ENCODE data around the gene FARS2. TPM values are rescaled to one million over a fixed set of nuclear protein-coding genes. Genes with fewer than 3 reads are reported as not detected.

The FARS2 gene
- total RNA-seq, 3 donors from 2014 or later, result 12.0 to 29.6 (median 24.3) TPM

GRCh38 chr6:5524110-5524509, 262.8 kb downstream of the FARS2 start:
- H3K4me1 ChIP-seq, result no peaks in the 10 kb centered on the region
- TF ChIP-seq POLR2AphosphoS5 (IDR thresholded peaks at IDR 0.05), result no peak
- no peak for TF ChIP-seq POLR2A (IDR thresholded peaks at IDR 0.05)
- TF ChIP-seq CTCF (IDR thresholded peaks at IDR 0.05), result no peak
- DNase-seq (ENCODE audit: low spot score in 2 of 2), result no peak
- no peaks in the 10 kb centered on the region for H3K36me3 ChIP-seq
- H3K9me3 ChIP-seq, result no peaks in the 10 kb centered on the region
- intact Hi-C loops (cut with DNase I; ENCODE audit: low total_unique reads), result no loop called here
- no peak overlapping the region for H3K4me3 ChIP-seq
- H3K27ac ChIP-seq, result no peak overlapping the region
- H3K27me3 ChIP-seq, result no peaks in the 10 kb centered on the region

DNA sequence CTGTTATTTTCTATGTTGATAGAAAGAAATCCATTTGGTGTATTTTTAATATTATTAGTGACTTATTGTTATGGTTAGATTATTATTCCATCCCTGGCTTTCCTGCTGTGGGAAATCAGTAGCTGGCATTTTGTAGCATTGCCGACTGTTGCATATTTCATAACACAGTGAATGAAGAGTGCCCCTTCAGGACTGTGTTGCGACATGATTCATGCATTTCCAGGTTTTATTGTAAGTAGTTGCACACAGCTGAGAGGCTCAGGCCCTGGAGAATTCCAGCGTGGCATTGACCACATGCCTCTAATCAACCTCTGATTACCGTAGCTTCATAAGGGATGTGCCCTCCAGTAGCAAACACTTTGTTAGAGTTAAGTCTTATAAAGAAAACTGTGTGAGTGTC, 263.9 kb downstream of the FARS2 start:
- H3K9me3 ChIP-seq, result no peaks in the 10 kb centered on the region

DNA sequence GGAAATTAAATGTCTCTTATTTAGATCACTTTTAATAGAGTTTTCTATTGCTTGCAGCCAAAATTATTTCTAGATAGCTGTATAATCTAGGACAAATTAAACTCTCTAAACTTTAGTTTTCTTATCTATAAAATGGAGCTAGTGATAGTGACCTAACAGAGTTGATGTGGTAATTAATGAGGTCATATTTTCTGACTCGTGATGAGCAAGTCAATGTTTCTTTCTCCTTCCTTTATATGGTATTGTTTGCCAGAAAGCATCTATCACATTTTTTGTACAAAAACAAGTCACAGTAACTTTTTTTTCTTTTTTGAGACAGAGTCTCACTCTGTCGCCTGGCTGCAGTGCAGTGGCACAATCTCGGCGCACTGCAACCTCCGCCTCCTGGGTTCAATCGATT, 267.7 kb downstream of the FARS2 start:
- no peaks in the 10 kb centered on the region for H3K4me1 ChIP-seq
- intact Hi-C loops (cut with DNase I; ENCODE audit: low total_unique reads), result no loop called here

More for the DNA sequence above, 263.9 kb downstream of the FARS2 start:
- no peaks in the 10 kb centered on the region for H3K36me3 ChIP-seq
- no peak overlapping the region for H3K4me3 ChIP-seq
- no peak overlapping the region for H3K27ac ChIP-seq
- DNase-seq (ENCODE audit: low spot score in 2 of 2), result no peak
- H3K4me1 ChIP-seq, result no peaks in the 10 kb centered on the region
- H3K27me3 ChIP-seq, result no peaks in the 10 kb centered on the region
- no peak for TF ChIP-seq POLR2A (IDR thresholded peaks at IDR 0.05)
- TF ChIP-seq CTCF (IDR thresholded peaks at IDR 0.05), result no peak
- TF ChIP-seq POLR2AphosphoS5 (IDR thresholded peaks at IDR 0.05), result no peak
- intact Hi-C loops (cut with DNase I; ENCODE audit: low total_unique reads), result no loop called here

GRCh38 chr6:5529733-5530132, 268.4 kb downstream of the FARS2 start:
- TF ChIP-seq CTCF (IDR thresholded peaks at IDR 0.05) (no peak), POLR2AphosphoS5 (IDR thresholded peaks at IDR 0.05) (no peak), POLR2A (IDR thresholded peaks at IDR 0.05) (no peak)
- intact Hi-C loops (cut with DNase I; ENCODE audit: low total_unique reads), result no loop called here
- Histone ChIP-seq H3K4me1 (no peaks in the 10 kb centered on the region), H3K36me3 (peaks cover 6% of the 10 kb centered on the region), H3K27me3 (no peaks in the 10 kb centered on the region), H3K27ac (no peak overlapping the region), H3K4me3 (no peak overlapping the region), H3K9me3 (no peaks in the 10 kb centered on the region)
- DNase-seq (ENCODE audit: low spot score in 2 of 2), result no peak

More for the DNA sequence above, 267.7 kb downstream of the FARS2 start:
- peaks cover 1% of the 10 kb centered on the region for H3K36me3 ChIP-seq
- no peak for DNase-seq (ENCODE audit: low spot score in 2 of 2)
- no peak overlapping the region for H3K4me3 ChIP-seq
- TF ChIP-seq CTCF (IDR thresholded peaks at IDR 0.05) (no peak), POLR2AphosphoS5 (IDR thresholded peaks at IDR 0.05) (no peak), POLR2A (IDR thresholded peaks at IDR 0.05) (no peak)
- no peaks in the 10 kb centered on the region for H3K27me3 ChIP-seq
- H3K9me3 ChIP-seq, result no peaks in the 10 kb centered on the region
- no peak overlapping the region for H3K27ac ChIP-seq

DNA sequence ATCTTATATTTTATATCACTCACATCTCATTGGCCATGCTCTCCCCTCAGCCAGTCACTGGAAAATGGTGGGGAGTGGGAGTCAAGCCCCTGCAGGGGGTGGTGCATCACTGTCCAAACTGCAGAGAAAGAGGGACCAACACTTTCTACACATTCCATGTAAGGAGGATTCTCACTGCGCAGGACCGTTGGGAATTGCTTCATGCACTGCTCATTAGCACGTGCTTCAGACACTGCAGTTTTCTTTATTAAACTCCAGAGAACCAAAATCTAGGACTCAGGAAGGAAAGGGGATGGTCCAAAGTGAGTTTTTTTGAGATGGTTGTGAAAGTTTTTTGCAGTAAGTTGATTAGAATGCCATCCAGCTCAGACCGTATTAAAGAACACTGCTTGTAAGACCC, 269.8 kb downstream of the FARS2 start:
- DNase-seq (ENCODE audit: low spot score in 2 of 2), result no peak
- no peak overlapping the region for H3K4me3 ChIP-seq
- TF ChIP-seq POLR2AphosphoS5 (IDR thresholded peaks at IDR 0.05), result no peak
- TF ChIP-seq CTCF (IDR thresholded peaks at IDR 0.05), result no peak
- no peak for TF ChIP-seq POLR2A (IDR thresholded peaks at IDR 0.05)
- no peak overlapping the region for H3K27ac ChIP-seq
- no peaks in the 10 kb centered on the region for H3K4me1 ChIP-seq
- H3K36me3 ChIP-seq, result peaks cover 6% of the 10 kb centered on the region
- no peaks in the 10 kb centered on the region for H3K27me3 ChIP-seq
- H3K9me3 ChIP-seq, result no peaks in the 10 kb centered on the region
- intact Hi-C loops (cut with DNase I; ENCODE audit: low total_unique reads), result no loop called here
